Activated CD8-positive, alpha-beta memory T cell treated with anti-CD3 and anti-CD28 coated beads, Interleukin-2, amount 50 U/mL, for 4 hours (primary cell): ENCODE data around the gene GABARAP.

Experiments used
- DNase-seq: peaks from one replicate; pipeline ENCODE4 v3.0.0-alpha.2; 2020

GABARAP gene

GRCh38 chr17:7239091-7240027 is 2.9 kb downstream of the GABARAP start, which contains the start of gene PHF23:
Gene PHF23, minus strand, starts transcription at chr17:7239457. Its CDS starts 178 bp downstream, at chr17:7239279.
- DNase-seq = peak; percentile 96

GRCh38 chr17:7238420-7239090 is 3.7 kb downstream of the GABARAP start:
- DNase-seq = no peak

- DNase-seq = peak; percentile 87
Measured at GRCh38 chr17:7237761-7238419, 4.4 kb downstream of the GABARAP start.

DNA sequence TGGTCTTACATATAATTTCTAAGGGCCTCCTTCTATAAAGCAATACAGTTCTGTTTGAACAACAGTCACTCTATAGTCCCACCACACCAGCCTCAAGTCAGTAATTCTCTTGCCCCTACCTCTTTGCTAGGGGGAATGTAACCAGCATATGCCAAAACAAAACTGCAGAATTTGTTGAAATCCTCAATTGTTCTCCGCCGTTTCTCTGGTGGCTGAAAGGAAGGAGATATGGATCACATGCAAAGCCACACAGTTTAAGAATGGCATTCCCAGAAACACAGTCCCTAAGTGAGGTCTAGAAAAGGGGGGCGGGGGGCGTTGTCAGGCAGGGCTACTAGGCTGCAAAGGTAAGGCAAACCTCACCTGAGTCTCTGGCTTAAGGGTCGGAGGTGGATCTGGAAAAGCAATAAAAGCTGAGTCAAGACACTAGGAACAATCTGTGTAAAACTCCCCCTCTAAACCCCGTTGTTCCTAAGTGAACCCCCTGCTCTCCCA is 4.9 kb downstream of the GABARAP start:
- DNase-seq = no peak

DNA sequence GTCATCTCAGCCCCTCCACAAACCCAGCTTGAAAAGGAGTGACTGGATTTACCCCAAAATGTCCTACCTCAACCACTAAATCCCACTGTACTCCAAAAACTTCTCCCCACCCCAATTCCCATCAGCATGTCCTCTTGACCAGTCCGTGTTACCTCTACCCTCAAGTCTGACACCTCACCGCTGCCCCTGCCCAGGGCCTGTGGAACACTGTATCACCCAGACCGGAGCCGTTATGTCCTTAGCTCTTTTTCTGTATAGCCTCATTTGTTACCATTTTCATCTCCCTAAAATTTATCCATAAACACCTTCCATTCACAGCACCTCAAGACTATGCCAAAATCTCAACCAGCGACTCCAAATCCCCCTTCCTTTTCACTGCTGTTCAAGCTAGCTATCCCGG is 5.4 kb downstream of the GABARAP start:
- DNase-seq = no peak

GRCh38 chr17:7235693-7236665 is 6.3 kb downstream of the GABARAP start:
- DNase-seq = no peak

DNA sequence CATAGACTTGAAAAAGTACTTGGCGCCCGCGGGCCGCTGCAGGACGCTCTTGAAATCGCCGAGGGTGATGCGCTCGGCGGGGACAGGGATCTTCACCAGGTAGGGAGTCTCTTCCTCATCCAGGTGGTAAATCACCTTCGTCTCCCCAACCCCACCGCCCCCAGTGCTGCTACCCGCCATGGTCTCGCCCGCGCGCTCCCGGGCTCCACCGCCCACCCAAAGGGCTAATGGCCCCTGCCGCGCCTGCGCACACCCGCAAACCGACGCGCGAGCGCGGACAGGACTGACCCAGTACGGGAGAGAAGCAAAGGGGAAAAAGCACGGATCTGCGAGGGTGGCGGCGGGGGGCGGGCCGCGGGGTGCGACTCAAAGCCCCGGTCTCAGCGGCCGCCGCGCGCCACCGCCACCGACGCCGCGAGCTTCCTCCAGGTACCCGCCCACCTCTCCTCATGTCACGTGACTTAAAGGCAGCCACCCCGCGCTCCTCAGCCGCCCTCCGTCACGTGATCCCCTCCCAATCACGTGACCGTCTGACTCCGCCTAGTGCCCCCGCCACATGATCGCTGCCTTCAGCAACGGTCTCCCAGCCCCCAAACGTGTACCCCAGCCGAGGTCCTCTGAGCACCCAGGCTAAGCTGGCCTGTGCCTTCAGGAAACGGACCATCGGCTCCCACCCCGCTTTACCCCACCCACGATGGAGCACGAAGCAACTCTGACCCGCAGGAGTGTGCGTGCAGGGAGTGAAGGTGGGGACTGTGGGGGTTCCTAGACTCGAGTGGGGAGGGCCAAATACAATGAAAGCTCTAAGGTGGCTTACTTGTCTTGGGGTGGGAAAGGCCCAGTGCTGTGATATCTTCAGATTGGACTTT is 7.9 kb downstream of the GABARAP start, which contains the start of gene DVL2:
Gene DVL2, minus strand, starts transcription at position 435 of the 869 bp plus-strand sequence. Its CDS starts 255 bp downstream, at position 180.
- DNase-seq = peak; percentile 95

DNA sequence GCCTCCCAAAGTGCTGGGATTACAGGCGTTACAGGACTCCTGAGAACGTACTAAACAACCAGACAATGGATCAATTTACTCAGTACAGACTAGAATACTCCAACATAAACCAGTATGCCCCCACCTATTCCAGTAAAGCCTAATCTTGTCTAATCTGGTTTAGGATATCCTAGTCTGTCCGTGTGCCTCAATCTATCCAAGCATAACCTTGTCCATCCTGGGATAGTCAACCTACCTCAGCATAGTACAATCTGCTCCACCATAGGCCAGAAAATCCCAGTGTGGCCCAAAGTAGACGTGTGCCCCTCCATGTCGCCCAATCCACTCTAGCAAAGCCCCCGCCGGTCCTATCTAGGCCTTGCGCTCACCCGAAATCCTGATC is 8.6 kb downstream of the GABARAP start:
- DNase-seq = no peak

GRCh38 chr17:7232114-7232513 is 10.1 kb downstream of the GABARAP start:
- no peak for DNase-seq

DNA sequence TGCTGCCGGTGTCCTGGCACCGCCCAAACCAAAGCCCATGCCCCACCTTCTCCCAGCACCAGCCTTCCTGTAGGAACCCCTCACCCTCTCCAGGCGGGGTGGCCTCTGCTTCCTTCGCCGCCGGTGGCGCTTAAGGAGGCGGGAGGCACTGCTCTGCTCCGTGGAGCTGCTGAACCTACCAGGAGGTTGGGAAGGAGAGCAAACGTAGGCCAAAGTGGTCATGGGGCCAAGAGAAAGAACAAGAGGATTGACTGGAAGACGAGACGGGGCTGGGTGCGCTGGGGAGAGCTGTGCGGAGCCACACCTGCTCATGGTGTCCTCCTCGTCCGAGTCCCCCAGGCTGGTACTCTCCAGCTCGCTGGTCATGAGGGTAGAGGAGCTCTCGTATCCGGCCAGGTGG is 12.7 kb downstream of the GABARAP start:
- DNase-seq = no peak

- DNase-seq = no peak
Measured at GRCh38 chr17:7228920-7229319, 13.3 kb downstream of the GABARAP start.

DNA sequence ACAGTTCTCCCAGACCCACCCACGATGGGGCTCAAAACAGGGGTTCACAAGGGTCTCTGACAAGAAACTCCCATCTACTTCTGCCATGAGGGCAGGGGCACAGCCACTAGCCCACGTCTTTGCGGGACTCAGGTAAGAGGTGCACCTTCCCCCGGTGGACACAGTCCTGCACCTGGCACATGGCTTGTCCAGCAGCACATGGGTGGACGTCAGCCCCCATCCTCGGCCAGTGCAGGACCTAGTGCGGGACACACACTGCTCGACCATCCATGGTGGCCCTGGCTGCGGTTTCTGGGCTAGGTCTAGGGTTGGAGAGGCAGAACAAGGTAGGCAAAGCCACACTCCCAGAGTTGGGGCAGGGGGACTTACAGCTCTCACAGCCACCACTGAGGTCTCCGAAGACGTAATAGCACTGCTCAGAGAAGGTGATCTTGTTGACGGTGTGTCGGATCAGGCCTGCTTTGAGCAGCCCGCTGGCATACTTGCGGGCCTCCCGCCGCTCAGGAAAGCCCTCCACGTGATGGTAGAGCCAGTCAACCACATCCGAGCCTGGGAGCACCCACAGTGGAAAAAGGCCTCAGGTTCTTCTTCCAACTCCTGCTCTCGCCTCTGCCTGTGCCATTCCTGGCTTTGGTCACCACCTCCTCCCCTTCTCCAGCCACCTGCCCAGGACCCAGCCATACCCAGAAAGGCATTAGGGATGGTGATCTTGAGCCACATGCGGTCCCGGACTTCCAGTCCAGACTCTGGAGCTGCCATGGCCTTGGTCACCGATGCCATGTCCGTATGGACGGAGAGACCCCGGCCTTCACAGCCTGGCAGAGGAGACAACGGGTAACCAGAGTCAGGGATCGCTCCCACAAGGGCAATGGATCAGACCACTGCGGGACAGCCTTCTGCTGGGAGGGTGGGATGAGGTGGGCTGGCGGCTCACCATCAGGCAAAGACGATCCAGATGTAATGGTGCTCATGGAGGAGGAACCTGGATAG is 15.2 kb downstream of the GABARAP start:
- no peak for DNase-seq

GRCh38 chr17:7225711-7226331 is 16.4 kb downstream of the GABARAP start:
- DNase-seq = no peak

GRCh38 chr17:7224661-7225111 is 17.6 kb downstream of the GABARAP start:
- DNase-seq = no peak

DNA sequence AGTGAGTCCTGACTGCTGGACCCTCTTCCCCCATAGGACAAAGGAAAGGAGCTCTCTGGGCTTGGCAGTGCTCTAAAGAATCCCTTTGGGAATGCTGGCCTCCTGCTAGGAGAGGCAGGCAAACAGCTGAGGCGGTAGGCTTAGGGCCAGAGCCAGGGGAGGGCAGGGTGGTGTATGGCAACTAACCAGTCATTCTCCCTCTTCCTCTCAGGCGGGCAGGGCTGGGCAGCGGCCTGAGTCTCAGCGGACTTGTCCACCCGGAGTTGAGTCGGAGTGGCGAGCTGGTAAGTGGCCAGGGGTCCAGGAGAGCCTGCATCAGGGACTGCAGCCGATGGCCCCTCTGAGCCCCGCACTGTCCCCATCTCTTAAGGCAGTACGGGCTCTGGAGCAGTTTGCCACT is 18.1 kb downstream of the GABARAP start:
- DNase-seq = no peak

DNA sequence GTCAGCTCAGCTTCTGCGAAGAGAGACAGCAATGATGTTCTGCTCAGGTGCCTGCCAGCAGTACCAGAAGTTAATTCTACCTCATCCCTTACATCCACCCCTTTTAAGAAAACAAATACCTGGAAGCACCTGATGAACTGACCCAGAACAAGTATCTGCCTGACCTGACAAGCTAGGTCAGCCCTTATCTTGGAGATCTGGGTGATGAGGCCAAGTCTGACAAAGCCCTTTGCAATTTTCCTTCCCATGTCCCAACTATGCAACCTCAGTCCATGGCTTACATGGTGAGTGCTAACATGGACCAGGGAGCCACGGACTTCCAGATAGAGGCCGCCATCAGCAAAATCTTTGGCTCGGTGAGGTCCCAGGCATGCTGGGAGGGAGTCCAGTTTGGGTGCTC is 18.9 kb downstream of the GABARAP start:
- no peak for DNase-seq

- DNase-seq = no peak
Measured at GRCh38 chr17:7222972-7223292, 19.3 kb downstream of the GABARAP start.

- no peak for DNase-seq
Measured at GRCh38 chr17:7222093-7222971, 19.9 kb downstream of the GABARAP start.
